Measurements from ENCODE around the gene LIMA1.

DNA sequence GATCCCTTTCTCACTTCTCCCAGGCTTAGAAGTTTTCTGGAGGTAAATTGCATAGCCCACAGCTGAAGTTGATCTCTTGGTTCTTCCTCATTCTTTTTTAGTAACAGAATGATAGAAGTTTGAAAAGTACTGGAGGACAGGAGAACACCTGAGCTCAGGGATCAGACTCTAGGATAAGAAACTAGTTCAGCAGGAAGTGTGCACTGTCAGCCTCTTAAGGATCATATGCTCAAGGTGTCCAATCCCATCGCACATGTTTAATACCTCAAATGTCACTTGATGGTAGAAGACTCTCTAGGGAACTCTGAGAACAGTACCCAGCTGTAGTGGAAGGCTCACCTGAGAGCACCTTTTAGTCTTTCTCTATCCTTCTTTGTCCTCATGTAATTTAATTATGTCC, 14.7 kb upstream of the LIMA1 start:
- TF ChIP-seq GATAD2A (IDR thresholded peaks at IDR 0.05) (no peak), ZC3H8 (IDR thresholded peaks at IDR 0.05) (no peak), POLR2A (conservative IDR thresholded peaks at IDR 0.05) (no peak), TARDBP (IDR thresholded peaks at IDR 0.05) (no peak), SPI1 (IDR thresholded peaks at IDR 0.05; ENCODE audit: borderline replicate concordance, low read depth, low read length) (no peak), HMG20A (CRISPR knock-in tag; conservative IDR thresholded peaks at IDR 0.05) (no peak)
- TF ChIP-seq, protein P1, sequence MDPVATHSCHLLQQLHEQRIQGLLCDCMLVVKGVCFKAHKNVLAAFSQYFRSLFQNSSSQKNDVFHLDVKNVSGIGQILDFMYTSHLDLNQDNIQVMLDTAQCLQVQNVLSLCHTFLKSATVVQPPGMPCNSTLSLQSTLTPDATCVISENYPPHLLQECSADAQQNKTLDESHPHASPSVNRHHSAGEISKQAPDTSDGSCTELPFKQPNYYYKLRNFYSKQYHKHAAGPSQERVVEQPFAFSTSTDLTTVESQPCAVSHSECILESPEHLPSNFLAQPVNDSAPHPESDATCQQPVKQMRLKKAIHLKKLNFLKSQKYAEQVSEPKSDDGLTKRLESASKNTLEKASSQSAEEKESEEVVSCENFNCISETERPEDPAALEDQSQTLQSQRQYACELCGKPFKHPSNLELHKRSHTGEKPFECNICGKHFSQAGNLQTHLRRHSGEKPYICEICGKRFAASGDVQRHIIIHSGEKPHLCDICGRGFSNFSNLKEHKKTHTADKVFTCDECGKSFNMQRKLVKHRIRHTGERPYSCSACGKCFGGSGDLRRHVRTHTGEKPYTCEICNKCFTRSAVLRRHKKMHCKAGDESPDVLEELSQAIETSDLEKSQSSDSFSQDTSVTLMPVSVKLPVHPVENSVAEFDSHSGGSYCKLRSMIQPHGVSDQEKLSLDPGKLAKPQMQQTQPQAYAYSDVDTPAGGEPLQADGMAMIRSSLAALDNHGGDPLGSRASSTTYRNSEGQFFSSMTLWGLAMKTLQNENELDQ (CRISPR knock-in tag; IDR thresholded peaks at IDR 0.05; ENCODE audit: borderline replicate concordance), result no peak
- TF ChIP-seq, protein P2, sequence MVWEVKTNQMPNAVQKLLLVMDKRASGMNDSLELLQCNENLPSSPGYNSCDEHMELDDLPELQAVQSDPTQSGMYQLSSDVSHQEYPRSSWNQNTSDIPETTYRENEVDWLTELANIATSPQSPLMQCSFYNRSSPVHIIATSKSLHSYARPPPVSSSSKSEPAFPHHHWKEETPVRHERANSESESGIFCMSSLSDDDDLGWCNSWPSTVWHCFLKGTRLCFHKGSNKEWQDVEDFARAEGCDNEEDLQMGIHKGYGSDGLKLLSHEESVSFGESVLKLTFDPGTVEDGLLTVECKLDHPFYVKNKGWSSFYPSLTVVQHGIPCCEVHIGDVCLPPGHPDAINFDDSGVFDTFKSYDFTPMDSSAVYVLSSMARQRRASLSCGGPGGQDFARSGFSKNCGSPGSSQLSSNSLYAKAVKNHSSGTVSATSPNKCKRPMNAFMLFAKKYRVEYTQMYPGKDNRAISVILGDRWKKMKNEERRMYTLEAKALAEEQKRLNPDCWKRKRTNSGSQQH (CRISPR knock-in tag; IDR thresholded peaks at IDR 0.05), result no peak
